Measurements from ENCODE around the gene CALB2. TPM values are rescaled to one million over a fixed set of nuclear protein-coding genes. Genes with fewer than 3 reads are reported as not detected.
"Not testable (repeated sequence)": the region's sequence is repeated elsewhere in the genome, so short reads cannot be mapped to it uniquely, and the experiment has no call there.

Gene CALB2
- total RNA-seq, 1 donor from 2014 or later = 1.6 TPM

DNA sequence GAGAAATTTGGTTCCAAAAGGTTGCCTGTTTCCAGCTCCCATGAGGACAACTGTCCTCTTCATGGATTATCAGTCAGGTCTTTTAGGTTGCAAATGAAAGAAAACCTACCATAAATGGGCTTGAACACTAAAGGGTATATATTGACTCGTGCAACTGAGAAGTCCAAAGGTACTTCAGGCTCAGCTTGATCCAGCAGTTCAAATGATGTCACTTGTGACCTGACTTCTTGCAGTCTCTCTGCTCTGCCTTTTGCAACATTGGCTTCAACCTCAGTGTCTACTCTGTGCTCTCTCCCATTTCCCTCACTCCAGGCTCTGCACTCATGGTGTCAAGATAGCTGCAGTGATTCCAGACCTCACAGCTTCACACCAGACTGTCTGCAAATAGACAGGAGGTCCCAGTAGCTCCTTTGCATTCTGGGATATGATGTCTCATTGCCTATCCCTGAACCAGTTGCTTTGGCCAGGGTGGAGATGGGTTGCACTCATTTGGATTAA, 5.5 kb upstream of the CALB2 start:
- intact Hi-C loops (cut with DNase I) = no loop called here
- no peak overlapping the region for H3K4me3 ChIP-seq
- no peak for DNase-seq

DNA sequence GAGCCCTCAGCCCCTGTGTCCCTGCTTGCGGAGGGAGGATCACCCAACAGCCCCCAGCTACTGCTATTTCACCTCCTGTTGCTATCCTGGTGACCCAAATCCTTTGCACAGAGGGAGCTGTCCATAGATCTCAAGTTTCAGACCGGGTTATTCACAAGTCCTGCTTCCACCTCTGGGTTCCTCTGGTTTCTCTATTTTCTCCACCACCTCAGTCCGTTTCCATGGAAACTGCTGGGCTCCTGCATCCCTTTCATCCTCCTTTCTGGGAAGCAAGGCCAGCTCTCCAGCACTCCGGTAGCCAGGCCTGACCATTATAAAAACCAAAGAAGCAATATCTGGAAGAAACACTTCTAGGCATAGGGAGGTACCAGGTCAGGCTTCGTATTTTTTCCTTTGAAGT, 4.8 kb upstream of the CALB2 start:
- peaks cover 19% of the 10 kb centered on the region for H3K27me3 ChIP-seq (ENCODE audit: low read depth)

More for the DNA sequence above, 5.5 kb upstream of the CALB2 start:
- H3K4me1 ChIP-seq = peaks cover under 1% of the 10 kb centered on the region
- no peak for ATAC-seq
- H3K9me3 ChIP-seq = no peaks in the 10 kb centered on the region
- no peak overlapping the region for H3K27ac ChIP-seq
- no peaks in the 10 kb centered on the region for H3K36me3 ChIP-seq
- H3K27me3 ChIP-seq (ENCODE audit: low read depth) = peaks cover 12% of the 10 kb centered on the region
- TF ChIP-seq, protein P1, sequence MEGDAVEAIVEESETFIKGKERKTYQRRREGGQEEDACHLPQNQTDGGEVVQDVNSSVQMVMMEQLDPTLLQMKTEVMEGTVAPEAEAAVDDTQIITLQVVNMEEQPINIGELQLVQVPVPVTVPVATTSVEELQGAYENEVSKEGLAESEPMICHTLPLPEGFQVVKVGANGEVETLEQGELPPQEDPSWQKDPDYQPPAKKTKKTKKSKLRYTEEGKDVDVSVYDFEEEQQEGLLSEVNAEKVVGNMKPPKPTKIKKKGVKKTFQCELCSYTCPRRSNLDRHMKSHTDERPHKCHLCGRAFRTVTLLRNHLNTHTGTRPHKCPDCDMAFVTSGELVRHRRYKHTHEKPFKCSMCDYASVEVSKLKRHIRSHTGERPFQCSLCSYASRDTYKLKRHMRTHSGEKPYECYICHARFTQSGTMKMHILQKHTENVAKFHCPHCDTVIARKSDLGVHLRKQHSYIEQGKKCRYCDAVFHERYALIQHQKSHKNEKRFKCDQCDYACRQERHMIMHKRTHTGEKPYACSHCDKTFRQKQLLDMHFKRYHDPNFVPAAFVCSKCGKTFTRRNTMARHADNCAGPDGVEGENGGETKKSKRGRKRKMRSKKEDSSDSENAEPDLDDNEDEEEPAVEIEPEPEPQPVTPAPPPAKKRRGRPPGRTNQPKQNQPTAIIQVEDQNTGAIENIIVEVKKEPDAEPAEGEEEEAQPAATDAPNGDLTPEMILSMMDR (IDR thresholded peaks at IDR 0.05) = no peak

DNA sequence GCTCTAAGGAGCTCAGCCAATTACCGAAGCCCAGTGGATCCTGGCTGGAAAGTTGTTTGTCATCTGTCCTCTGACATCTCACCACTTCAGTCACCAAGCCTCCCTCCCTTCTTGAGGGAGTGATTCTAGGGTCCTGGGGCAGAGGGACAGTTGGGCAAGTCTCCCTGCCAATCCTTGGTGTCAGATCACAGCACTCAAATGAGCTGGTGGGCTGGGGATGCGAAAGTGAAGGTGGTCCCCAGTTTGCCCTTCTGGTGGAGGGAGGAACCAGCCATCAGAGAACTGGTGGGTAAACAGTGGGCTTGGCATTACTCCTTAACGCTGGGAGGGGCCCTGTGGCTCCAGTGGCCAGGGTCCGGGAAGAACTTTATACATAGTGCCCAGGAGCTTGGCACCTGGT, 4.4 kb upstream of the CALB2 start:
- Histone ChIP-seq H3K27me3 (ENCODE audit: low read depth) (peaks cover 23% of the 10 kb centered on the region), H3K4me1 (peaks cover 10% of the 10 kb centered on the region), H3K9me3 (no peaks in the 10 kb centered on the region), H3K4me3 (no peak overlapping the region), H3K36me3 (no peaks in the 10 kb centered on the region), H3K27ac (no peak overlapping the region)
- intact Hi-C loops (cut with DNase I) = no loop called here
- TF ChIP-seq, protein P1 (IDR thresholded peaks at IDR 0.05) = no peak
- DNase-seq (no peak), ATAC-seq (no peak)

More for the DNA sequence above, 4.8 kb upstream of the CALB2 start:
- DNase-seq (no peak), ATAC-seq (no peak)
- Histone ChIP-seq H3K27ac (no peak overlapping the region), H3K4me1 (peaks cover 8% of the 10 kb centered on the region), H3K9me3 (no peaks in the 10 kb centered on the region), H3K4me3 (no peak overlapping the region), H3K36me3 (no peaks in the 10 kb centered on the region)
- intact Hi-C loops (cut with DNase I) = no loop called here
- TF ChIP-seq, protein P1 (IDR thresholded peaks at IDR 0.05) = no peak

DNA sequence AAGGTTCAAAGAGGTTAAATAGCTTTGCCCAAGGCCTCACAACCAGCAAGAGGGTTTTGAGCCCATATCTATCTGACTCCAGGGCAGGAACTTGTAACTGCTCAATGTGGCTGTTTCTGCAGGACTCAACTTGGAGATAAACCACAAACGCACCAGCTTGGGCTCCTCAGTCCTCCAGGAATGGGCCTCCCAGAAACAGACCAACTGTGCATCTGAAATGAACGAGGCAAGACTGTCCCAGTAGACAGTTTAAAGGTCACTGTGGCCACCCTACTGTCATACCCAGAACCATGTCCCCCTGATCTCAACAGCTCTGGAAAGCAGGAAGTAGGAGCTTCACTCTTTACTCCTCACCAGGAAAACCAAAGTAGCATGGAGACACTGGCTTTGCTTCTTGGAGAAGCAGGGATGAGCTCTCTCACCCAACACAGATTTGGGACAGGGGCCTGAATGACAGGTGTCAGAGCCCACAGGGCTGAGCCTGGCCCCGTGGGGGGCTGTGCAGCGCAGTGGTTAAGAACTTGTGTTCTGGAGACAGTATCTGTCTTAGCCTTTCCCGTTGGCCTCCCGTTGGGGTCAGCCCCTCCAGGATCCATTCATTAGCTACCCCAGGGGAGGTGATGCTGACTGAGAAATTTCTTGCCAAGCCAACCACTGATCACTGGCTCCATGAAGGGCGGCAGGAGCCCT, 2.3 kb upstream of the CALB2 start:
- Histone ChIP-seq H3K27me3 (ENCODE audit: low read depth) (peaks cover 33% of the 10 kb centered on the region), H3K9me3 (no peaks in the 10 kb centered on the region), H3K4me1 (peaks cover 10% of the 10 kb centered on the region), H3K36me3 (no peaks in the 10 kb centered on the region), H3K27ac (no peak overlapping the region), H3K4me3 (no peak overlapping the region)
- ATAC-seq = no peak
- TF ChIP-seq, protein P1 (IDR thresholded peaks at IDR 0.05) = no peak
- intact Hi-C loops (cut with DNase I) = no loop called here
- DNase-seq = no peak

DNA sequence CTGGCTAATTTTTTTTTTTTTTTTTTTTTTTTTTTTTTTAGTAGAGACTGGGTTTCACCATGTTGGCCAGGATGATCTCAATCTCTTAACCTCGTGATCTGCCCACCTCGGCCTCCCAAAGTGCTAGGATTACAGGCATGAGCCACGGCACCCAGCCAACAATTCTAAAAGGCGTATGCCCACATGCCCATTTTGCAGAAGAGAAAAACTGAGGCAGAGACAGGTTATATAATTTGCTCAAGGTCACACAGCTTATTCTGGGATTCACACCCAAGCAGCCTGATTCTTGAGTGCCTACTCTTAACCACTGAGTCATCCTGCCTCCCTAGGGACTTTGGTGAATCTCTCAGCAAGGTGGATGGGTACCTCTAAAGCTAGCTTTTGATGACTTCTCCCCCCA, 1.6 kb upstream of the CALB2 start:
- intact Hi-C loops (cut with DNase I); ATAC-seq; H3K9me3 ChIP-seq; H3K4me3 ChIP-seq; DNase-seq; H3K36me3 ChIP-seq; H3K27ac ChIP-seq; H3K4me1 ChIP-seq: not testable (repeated sequence)
- H3K27me3 ChIP-seq (ENCODE audit: low read depth) = peaks cover 33% of the 10 kb centered on the region

DNA sequence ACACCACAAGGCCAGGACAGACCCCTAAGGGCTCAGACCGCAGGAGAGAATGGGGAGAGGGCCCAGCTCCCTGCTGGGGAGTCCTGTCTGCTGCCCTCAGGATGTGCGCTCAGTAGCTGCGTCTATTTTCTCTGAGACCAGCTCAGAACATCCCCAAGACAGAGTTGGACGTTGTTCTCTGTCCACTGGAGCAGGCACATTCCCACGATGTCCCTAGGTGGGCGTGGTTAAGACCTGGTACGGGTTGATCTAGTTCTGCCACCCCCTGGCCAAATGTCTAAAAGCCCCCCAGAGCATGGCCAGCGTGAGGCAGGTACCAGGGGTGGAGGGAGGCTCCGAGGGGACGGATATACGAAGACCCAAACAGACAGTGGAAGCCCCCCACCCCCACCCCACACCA, 842 bp upstream of the CALB2 start:
- DNase-seq (no peak), ATAC-seq (peak in 1 of 2 donors; percentile 26)
- peaks cover 10% of the 10 kb centered on the region for H3K4me1 ChIP-seq
- no peak overlapping the region for H3K27ac ChIP-seq
- TF ChIP-seq, protein P1 (IDR thresholded peaks at IDR 0.05) = no peak
- H3K4me3 ChIP-seq = no peak overlapping the region
- H3K36me3 ChIP-seq = no peaks in the 10 kb centered on the region
- H3K9me3 ChIP-seq = no peaks in the 10 kb centered on the region
- peaks cover 33% of the 10 kb centered on the region for H3K27me3 ChIP-seq (ENCODE audit: low read depth)
- intact Hi-C loops (cut with DNase I) = no loop called here

All from lower lobe of right lung (tissue), 2 donors.